ENCODE results near the gene LDLR. TPM values are rescaled to one million over a fixed set of nuclear protein-coding genes. Genes with fewer than 3 reads are reported as not detected.

The LDLR gene
- total and polyA plus RNA-seq, 2 experiments from 2014 or later: 13.8 to 29.6 TPM

GRCh38 chr19:11164296-11164695, 75.0 kb downstream of the LDLR start:
- Histone ChIP-seq H3K9me3 (ENCODE audit: low read depth) (no peaks in the 10 kb centered on the region), H3K4me3 (peak overlapping the region; percentile 37), H3K9me2 (ENCODE audit: insufficient read depth) (no peaks in the 10 kb centered on the region), H3K27me3 (replicated peaks; ENCODE audit: insufficient read depth) (no peaks in the 10 kb centered on the region), H3K27ac (peak overlapping the region; percentile 99), H3F3A (ENCODE audit: insufficient read depth) (peaks cover 69% of the 10 kb centered on the region), H3K4me1 (ENCODE audit: insufficient read depth) (peaks cover 54% of the 10 kb centered on the region), H3K36me3 (ENCODE audit: low read depth) (peaks cover 8% of the 10 kb centered on the region; the same call in 1 of the 2 replicates), H4K20me1 (ENCODE audit: insufficient read depth) (no peaks in the 10 kb centered on the region), H3K79me2 (ENCODE audit: insufficient read depth) (no peaks in the 10 kb centered on the region), H3K9ac (peak overlapping the region; percentile 84), H2AFZ (no peak overlapping the region), H3K4me2 (ENCODE audit: unreplicated experiment) (peak overlapping the region; percentile 60)
- TF ChIP-seq EZH2 (IDR thresholded peaks at IDR 0.05; ENCODE audit: insufficient read depth, poor library complexity, severe bottlenecking) (no peak), EZH2phosphoT487 (IDR thresholded peaks at IDR 0.05; ENCODE audit: insufficient read depth, low read depth) (no peak)
- WGBS, 2 experiments (ENCODE audit: low coverage in 1 of 2, low lambda C conversion rate in 2 of 2, missing lambda C conversion rate in 2 of 2): 60 to 65% methylated on average over 11 of the region's 11 CpGs
- peak; percentile 27 for DNase-seq
- in situ Hi-C loops (cut with MboI): no loop called here

GRCh38 chr19:11164879-11165406, 75.7 kb downstream of the LDLR start:
- H3K27me3 ChIP-seq (replicated peaks; ENCODE audit: insufficient read depth): no peaks in the 10 kb centered on the region
- peak; percentile 94 for DNase-seq
- H3K9me3 ChIP-seq (ENCODE audit: low read depth): no peaks in the 10 kb centered on the region
- 6 to 9% methylated on average over 17 of the region's 17 CpGs for WGBS, 2 experiments (ENCODE audit: low coverage in 1 of 2, low lambda C conversion rate in 2 of 2, missing lambda C conversion rate in 2 of 2)
- H3K4me1 ChIP-seq (ENCODE audit: insufficient read depth): peaks cover 55% of the 10 kb centered on the region
- H3K4me3 ChIP-seq: peak overlapping the region; percentile 46
- no peak for TF ChIP-seq EZH2phosphoT487 (IDR thresholded peaks at IDR 0.05; ENCODE audit: insufficient read depth, low read depth)
- no peak for TF ChIP-seq EZH2 (IDR thresholded peaks at IDR 0.05; ENCODE audit: insufficient read depth, poor library complexity, severe bottlenecking)
- H3K27ac ChIP-seq: peak overlapping the region; percentile 99
- H4K20me1 ChIP-seq (ENCODE audit: insufficient read depth): no peaks in the 10 kb centered on the region
- peak overlapping the region; percentile 60 for H3K4me2 ChIP-seq (ENCODE audit: unreplicated experiment)
- in situ Hi-C loops (cut with MboI): no loop called here
- H3K9me2 ChIP-seq (ENCODE audit: insufficient read depth): no peaks in the 10 kb centered on the region
- H3K79me2 ChIP-seq (ENCODE audit: insufficient read depth): no peaks in the 10 kb centered on the region
- H2AFZ ChIP-seq: peak overlapping the region; percentile 4; the same call in 1 of the 2 replicates
- H3F3A ChIP-seq (ENCODE audit: insufficient read depth): peaks cover 69% of the 10 kb centered on the region
- H3K9ac ChIP-seq: peak overlapping the region; percentile 84
- peaks cover 11% of the 10 kb centered on the region; the same call in 1 of the 2 replicates for H3K36me3 ChIP-seq (ENCODE audit: low read depth)

GRCh38 chr19:11165486-11166030, 76.3 kb downstream of the LDLR start:
- Histone ChIP-seq H3K27ac (peak overlapping the region; percentile 99), H3K4me2 (ENCODE audit: unreplicated experiment) (peak overlapping the region; percentile 60), H3K36me3 (ENCODE audit: low read depth) (peaks cover 11% of the 10 kb centered on the region; the same call in 1 of the 2 replicates), H3K4me3 (peak overlapping the region; percentile 46), H3K27me3 (replicated peaks; ENCODE audit: insufficient read depth) (no peaks in the 10 kb centered on the region), H2AFZ (peak overlapping the region; percentile 4; the same call in 1 of the 2 replicates), H4K20me1 (ENCODE audit: insufficient read depth) (no peaks in the 10 kb centered on the region), H3K9me3 (ENCODE audit: low read depth) (no peaks in the 10 kb centered on the region), H3K9me2 (ENCODE audit: insufficient read depth) (no peaks in the 10 kb centered on the region), H3F3A (ENCODE audit: insufficient read depth) (peaks cover 68% of the 10 kb centered on the region), H3K79me2 (ENCODE audit: insufficient read depth) (no peaks in the 10 kb centered on the region), H3K9ac (peak overlapping the region; percentile 84), H3K4me1 (ENCODE audit: insufficient read depth) (peaks cover 57% of the 10 kb centered on the region)
- 22 to 26% methylated on average over 13 of the region's 13 CpGs for WGBS, 2 experiments (ENCODE audit: low coverage in 1 of 2, low lambda C conversion rate in 2 of 2, missing lambda C conversion rate in 2 of 2)
- in situ Hi-C loops (cut with MboI): no loop called here
- peak; percentile 68 for DNase-seq
- no peak for TF ChIP-seq EZH2 (IDR thresholded peaks at IDR 0.05; ENCODE audit: insufficient read depth, poor library complexity, severe bottlenecking)

- Histone ChIP-seq H3K4me2 (ENCODE audit: unreplicated experiment) (peak overlapping the region; percentile 60), H3K9ac (peak overlapping the region; percentile 84), H3F3A (ENCODE audit: insufficient read depth) (peaks cover 72% of the 10 kb centered on the region)
These were observed 77.2 kb downstream of the LDLR start for GRCh38 chr19:11166281-11167142.

More at GRCh38 chr19:11166281-11167142, 77.2 kb downstream of the LDLR start:
- Histone ChIP-seq H2AFZ (peak overlapping the region; percentile 6; the same call in 1 of the 2 replicates), H3K4me3 (peak overlapping the region; percentile 46), H3K4me1 (ENCODE audit: insufficient read depth) (peaks cover 63% of the 10 kb centered on the region), H3K79me2 (ENCODE audit: insufficient read depth) (no peaks in the 10 kb centered on the region), H4K20me1 (ENCODE audit: insufficient read depth) (no peaks in the 10 kb centered on the region), H3K36me3 (ENCODE audit: low read depth) (peaks cover 11% of the 10 kb centered on the region; the same call in 1 of the 2 replicates), H3K27me3 (replicated peaks; ENCODE audit: insufficient read depth) (no peaks in the 10 kb centered on the region), H3K9me3 (ENCODE audit: low read depth) (no peaks in the 10 kb centered on the region), H3K27ac (peak overlapping the region; percentile 99), H3K9me2 (ENCODE audit: insufficient read depth) (no peaks in the 10 kb centered on the region)
- in situ Hi-C loops (cut with MboI): no loop called here
- 9 to 11% methylated on average over 21 to 26 of the region's 26 CpGs for WGBS, 2 experiments (ENCODE audit: low coverage in 1 of 2, low lambda C conversion rate in 2 of 2, missing lambda C conversion rate in 2 of 2)
- DNase-seq: peak; percentile 87
- TF ChIP-seq EZH2 (IDR thresholded peaks at IDR 0.05; ENCODE audit: insufficient read depth, poor library complexity, severe bottlenecking): no peak
- TF ChIP-seq EZH2phosphoT487 (IDR thresholded peaks at IDR 0.05; ENCODE audit: insufficient read depth, low read depth): no peak

All from GM23248 (cell line).